SK-N-SH (cell line): ENCODE data around the gene ACAD10. TPM values are rescaled to one million over a fixed set of nuclear protein-coding genes. Genes with fewer than 3 reads are reported as not detected.

Experiments used
- CTCF ChIA-PET: fragments of 300-600, 350-600 bp; formaldehyde crosslinking; extraction: SDS; loops from one replicate; lab custom pipeline; 2021; lab: Yijun Ruan, JAX
- POLR2A ChIA-PET: fragments of 350-600 bp; sonication (Branson Sonifier 250); formaldehyde crosslinking; extraction: SDS; loops from one replicate; lab custom pipeline; 2020; ENCODE audit warnings: antibody characterized with exemption, inconsistent platforms; lab: Yijun Ruan, JAX
- DNase-seq: peaks from one replicate; pipeline ENCODE4 v3.0.0; 2012
- H2AFZ ChIP-seq: fragments of 200-600 bp; sonication (generic); 2 replicates; pipeline ENCODE4 v1.8.1; 2016; ENCODE audit warnings: antibody characterized with exemption, mild to moderate bottlenecking, low read depth
- H3F3A ChIP-seq: fragments of 200-600 bp; sonication (generic); replicated peaks from 2 replicates; pipeline ENCODE3; 2016; ENCODE audit warnings: antibody characterized with exemption, mild to moderate bottlenecking; ENCODE audit not compliant: insufficient read depth
- H3K27ac ChIP-seq, 2 experiments: fragments of 200-500 bp in 1 of 2; fragments of 200-600 bp in 1 of 2; sonication (Bioruptor generic) in 1 of 2; sonication (generic), shearing (Covaris generic) in 1 of 2; 2 replicates each; pipeline versions ENCODE4 v1.5.1 to v1.6.1; 2014 to 2016; ENCODE audit warnings: low read depth in 2 of 2, inconsistent platforms in 1 of 2, low read length in 1 of 2, mild to moderate bottlenecking in 1 of 2, mixed read lengths in 1 of 2
- H3K27me3 ChIP-seq: fragments of 200-600 bp; sonication (generic), shearing (Covaris generic); 2 replicates; pipeline ENCODE4 v1.6.1; 2016; ENCODE audit warnings: mixed run types; ENCODE audit not compliant: insufficient read depth
- H3K36me3 ChIP-seq, 2 experiments: fragments of 200-500 bp in 1 of 2; fragments of 200-600 bp in 1 of 2; sonication (Bioruptor generic) in 1 of 2; sonication (generic) in 1 of 2; replicated peaks in 1 of 2; 2 replicates each; pipeline versions ENCODE3 to v1.5.1; 2014 to 2016; ENCODE audit warnings: low read length in 1 of 2, mild to moderate bottlenecking in 1 of 2; ENCODE audit not compliant: insufficient read depth in 2 of 2, control insufficient read depth in 1 of 2
- H3K4me1 ChIP-seq, 2 experiments: fragments of 200-500 bp in 1 of 2; fragments of 200-600 bp in 1 of 2; sonication (Bioruptor generic) in 1 of 2; sonication (generic), shearing (Covaris generic) in 1 of 2; 2 replicates each; pipeline versions ENCODE4 v1.5.1 to v1.6.1; 2014 to 2016; ENCODE audit warnings: low read depth in 1 of 2, low read length in 1 of 2, mixed run types in 1 of 2; ENCODE audit not compliant: insufficient read depth in 2 of 2, control insufficient read depth in 1 of 2
- H3K4me2 ChIP-seq: fragments of 200-600 bp; sonication (generic), shearing (Covaris generic); 2 replicates; pipeline ENCODE4 v1.6.1; 2017; ENCODE audit warnings: mixed run types
- H3K4me3 ChIP-seq, 2 experiments: fragments of 200-500 bp in 1 of 2; fragments of 200-600 bp in 1 of 2; sonication (Bioruptor generic) in 1 of 2; sonication (generic), shearing (Covaris generic) in 1 of 2; 2 replicates each; pipeline versions ENCODE4 v1.5.1 to v1.8.1; 2014 to 2016; ENCODE audit warnings: low read depth in 2 of 2, inconsistent platforms in 1 of 2, low read length in 1 of 2, mild to moderate bottlenecking in 1 of 2, mixed read lengths in 1 of 2, moderate library complexity in 1 of 2
- H3K79me2 ChIP-seq: fragments of 200-600 bp; sonication (generic); 2 replicates; pipeline ENCODE4 v1.8.1; 2017; ENCODE audit warnings: mild to moderate bottlenecking; ENCODE audit not compliant: insufficient read depth
- H3K9ac ChIP-seq: fragments of 200-600 bp; sonication (generic); 2 replicates; pipeline ENCODE4 v1.6.1; 2017; ENCODE audit warnings: mixed run types
- H3K9me2 ChIP-seq: fragments of 200-600 bp; sonication (generic); 2 replicates; pipeline ENCODE4 v1.6.1; 2017; ENCODE audit warnings: mixed run types
- H3K9me3 ChIP-seq: fragments of 200-600 bp; sonication (generic); 2 replicates; pipeline ENCODE4 v1.6.1; 2017; ENCODE audit warnings: mixed run types, mild to moderate bottlenecking, moderate library complexity
- H4K20me1 ChIP-seq: fragments of 200-600 bp; sonication (generic); 2 replicates; pipeline ENCODE4 v1.6.1; 2017; ENCODE audit warnings: mild to moderate bottlenecking, mixed run types; ENCODE audit not compliant: insufficient read depth
- CTCF ChIP-seq: fragments of 200-600 bp; sonication (generic); IDR thresholded peaks from 2 replicates; pipeline ENCODE4 v1.6.1; 2017; ENCODE audit warnings: antibody characterized with exemption, mild to moderate bottlenecking, moderate library complexity
- ELF1 ChIP-seq: IDR thresholded peaks from 2 replicates; pipeline ENCODE4 v1.4.0; 2012
- FOXJ3 ChIP-seq: sonication (generic); formaldehyde crosslinking; IDR thresholded peaks from 2 replicates; pipeline ENCODE4 v1.5.1; 2020; ENCODE audit warnings: mild to moderate bottlenecking, missing genetic modification reagents
- FOXM1 ChIP-seq: IDR thresholded peaks from 2 replicates; pipeline ENCODE4 v1.4.0; 2012; ENCODE audit warnings: low read depth, mild to moderate bottlenecking
- GABPA ChIP-seq: IDR thresholded peaks from 2 replicates; pipeline ENCODE4 v1.4.0; 2012; ENCODE audit warnings: low read depth, mild to moderate bottlenecking
- GATA2 ChIP-seq: sonication (generic); formaldehyde crosslinking; IDR thresholded peaks from 2 replicates; pipeline ENCODE4 v1.5.0; 2020; ENCODE audit warnings: mild to moderate bottlenecking, missing genetic modification reagents
- IRF3 ChIP-seq: fragments of 150-350 bp; IDR thresholded peaks from 2 replicates; pipeline ENCODE4 v1.6.1; 2016; ENCODE audit warnings: mild to moderate bottlenecking, low read depth, low read length
- JUND ChIP-seq: IDR thresholded peaks from 2 replicates; pipeline ENCODE4 v1.4.0; 2012
- MAX ChIP-seq: IDR thresholded peaks from 2 replicates; pipeline ENCODE4 v1.4.0; 2012; ENCODE audit warnings: low read depth
- MEF2A ChIP-seq: IDR thresholded peaks from 2 replicates; pipeline ENCODE4 v1.4.0; 2012; ENCODE audit warnings: low read depth, borderline replicate concordance
- MXI1 ChIP-seq: IDR thresholded peaks from 2 replicates; pipeline ENCODE4 v1.6.1; 2012; ENCODE audit warnings: mild to moderate bottlenecking, low read depth, low read length, improper control_type of control experiment
- POLR2AphosphoS5 ChIP-seq: IDR thresholded peaks from 2 replicates; pipeline ENCODE4 v1.6.1; 2012; ENCODE audit warnings: low read depth, low read length
- RAD21 ChIP-seq: IDR thresholded peaks from 2 replicates; pipeline ENCODE4 v1.6.1; 2012; ENCODE audit warnings: mild to moderate bottlenecking, low read length
- REST ChIP-seq: IDR thresholded peaks from 2 replicates; pipeline ENCODE4 v1.6.1; 2012; ENCODE audit warnings: mild to moderate bottlenecking, low read depth, low read length, moderate library complexity
- RXRA ChIP-seq: IDR thresholded peaks from 2 replicates; pipeline ENCODE4 v1.4.0; 2012; ENCODE audit warnings: low read depth, mild to moderate bottlenecking, borderline replicate concordance
- TAF1 ChIP-seq: IDR thresholded peaks from 2 replicates; pipeline ENCODE4 v1.6.1; 2012; ENCODE audit warnings: low read depth, mild to moderate bottlenecking, low read length, moderate library complexity, borderline replicate concordance
- TCF12 ChIP-seq: IDR thresholded peaks from 2 replicates; pipeline ENCODE4 v1.4.0; 2012
- TEAD4 ChIP-seq: IDR thresholded peaks from 2 replicates; pipeline ENCODE4 v1.4.0; 2012; ENCODE audit warnings: mild to moderate bottlenecking, borderline replicate concordance; ENCODE audit not compliant: insufficient read depth
- USF1 ChIP-seq: IDR thresholded peaks from 2 replicates; pipeline ENCODE4 v1.4.0; 2012; ENCODE audit warnings: low read depth, borderline replicate concordance
- YY1 ChIP-seq: IDR thresholded peaks from 2 replicates; pipeline ENCODE4 v1.4.0; 2012; ENCODE audit warnings: low read depth, mild to moderate bottlenecking
- WGBS: methylation state at CpG from one replicate; pipeline ENCODE4 v1.1.6; 2017; ENCODE audit warnings: low lambda C conversion rate; 5-methylcytosine and 5-hydroxymethylcytosine counted together
- polyA plus RNA-seq, 3 experiments: library from polyadenylated mRNA; depleted of rRNA; stranded (reverse); fragments of >200 nt; gene quantifications; 2 replicates each; pipeline ENCODE4 v1.2.3, GENCODE V29; 2012

The ACAD10 gene
- polyA plus RNA-seq, 1 of the 3 experiments (the other 2 are of a cell fraction), result 24.6 TPM

- no peaks in the 10 kb centered on the region for H4K20me1 ChIP-seq
- H3K4me2 ChIP-seq, result no peak overlapping the region
- no peaks in the 10 kb centered on the region for H3K4me1 ChIP-seq
- H3K27me3 ChIP-seq, result no peaks in the 10 kb centered on the region
- ChIA-PET CTCF (interaction anchor here (3.5 kb wide), 1 partner anchor 50 kb away, joined by 18 read pairs; no protein-coding TSS in a partner anchor), POLR2A (no interaction called here)
- no peaks in the 10 kb centered on the region for H3K79me2 ChIP-seq
- TF ChIP-seq USF1 (no peak), CTCF (no peak), TCF12 (no peak), ELF1 (no peak), GATA2 (no peak), RAD21 (no peak), FOXJ3 (no peak), MAX (no peak), MEF2A (no peak), MXI1 (no peak), TAF1 (no peak), IRF3 (no peak), RXRA (no peak), YY1 (no peak), POLR2AphosphoS5 (no peak), GABPA (no peak), TEAD4 (no peak), JUND (no peak), REST (no peak), FOXM1 (no peak)
- H3K27ac ChIP-seq, result no peak overlapping the region
- WGBS, result 98% methylated on average over 8 of the region's 8 CpGs
- H3K9ac ChIP-seq, result no peak overlapping the region
- no peaks in the 10 kb centered on the region for H3K9me2 ChIP-seq
- H3F3A ChIP-seq, result no peaks in the 10 kb centered on the region
- H3K4me3 ChIP-seq, result no peak overlapping the region
- H3K9me3 ChIP-seq, result no peaks in the 10 kb centered on the region
- no peak overlapping the region for H2AFZ ChIP-seq
- H3K36me3 ChIP-seq, result peaks cover 4 to 9% of the 10 kb centered on the region in 2 experiments
- DNase-seq, result no peak
Measured at GRCh38 chr12:111803851-111804250, 118.0 kb downstream of the ACAD10 start.
